Gastroesophageal sphincter (tissue), 3 donors: ENCODE results near the gene BLOC1S3.

ENCODE experiments used
- EP300 ChIP-seq: sonication (generic); formaldehyde crosslinking; IDR thresholded peaks from one replicate; pipeline ENCODE4 v1.6.1; 2017; ENCODE audit warnings: antibody characterized with exemption, mild to moderate bottlenecking
- POLR2A ChIP-seq, 2 donors: fragments of 450-650 bp; IDR thresholded peaks; one replicate each; pipeline ENCODE4 v1.6.1; 2017; ENCODE audit warnings: antibody characterized with exemption in 2 of 2, mild to moderate bottlenecking in 2 of 2, moderate library complexity in 1 of 2
- POLR2AphosphoS5 ChIP-seq: sonication (generic); formaldehyde crosslinking; IDR thresholded peaks from one replicate; pipeline ENCODE4 v1.6.1; 2017; ENCODE audit warnings: antibody characterized with exemption
- TF ChIP-seq, protein P1 (sequence below), 4 experiments: fragments of 200-600 bp in 2 of 4; fragments of 450-650 bp in 2 of 4; sonication (generic) in 1 of 4; IDR thresholded peaks; one replicate each; pipeline ENCODE4 v1.5.1; 2017 to 2019; ENCODE audit warnings: antibody characterized with exemption in 4 of 4, mild to moderate bottlenecking in 2 of 4, moderate library complexity in 2 of 4

DNA sequence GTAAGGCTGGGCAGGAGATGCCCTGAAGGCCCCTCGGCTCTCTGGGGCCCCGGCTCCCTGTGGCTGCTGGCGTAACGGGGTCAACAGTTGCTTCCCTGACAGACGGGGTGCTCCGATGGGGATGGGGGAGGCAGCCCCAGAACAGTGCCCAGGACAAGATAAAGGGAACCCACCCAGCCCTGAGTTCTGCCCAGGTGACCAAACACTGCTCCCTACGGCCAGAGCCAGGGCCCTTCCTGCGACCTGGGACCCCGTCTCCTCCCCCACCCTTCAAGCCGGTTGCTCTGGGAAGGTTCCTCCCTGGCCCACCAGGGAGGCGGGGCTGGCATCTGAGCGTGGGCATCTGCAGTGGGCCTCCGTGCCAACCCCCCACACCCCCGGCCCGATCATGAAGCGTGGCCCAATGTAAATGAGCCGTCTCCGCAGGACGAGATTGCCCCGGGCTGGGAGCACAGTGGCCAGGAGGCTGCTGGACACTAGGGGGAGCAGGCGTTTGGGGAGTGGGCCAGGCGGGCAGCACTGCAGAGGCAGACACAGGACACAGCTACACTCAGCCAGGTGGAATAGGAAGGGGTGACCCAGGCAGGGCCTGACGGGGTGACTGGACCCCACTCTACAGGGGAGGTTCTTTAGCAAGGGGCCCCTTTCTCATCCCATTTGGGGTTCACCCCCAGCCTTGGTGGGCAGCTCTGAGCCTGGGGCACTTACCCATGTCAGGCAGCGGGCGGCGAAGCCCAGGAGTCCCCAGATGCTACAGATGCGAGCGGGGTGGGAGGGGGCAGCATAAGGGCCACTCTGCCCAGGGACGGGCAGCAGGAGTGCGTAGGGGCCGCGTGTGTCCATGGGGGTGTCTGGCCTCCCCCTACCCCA is 16.6 kb upstream of the BLOC1S3 start:
- TF ChIP-seq, protein P1, sequence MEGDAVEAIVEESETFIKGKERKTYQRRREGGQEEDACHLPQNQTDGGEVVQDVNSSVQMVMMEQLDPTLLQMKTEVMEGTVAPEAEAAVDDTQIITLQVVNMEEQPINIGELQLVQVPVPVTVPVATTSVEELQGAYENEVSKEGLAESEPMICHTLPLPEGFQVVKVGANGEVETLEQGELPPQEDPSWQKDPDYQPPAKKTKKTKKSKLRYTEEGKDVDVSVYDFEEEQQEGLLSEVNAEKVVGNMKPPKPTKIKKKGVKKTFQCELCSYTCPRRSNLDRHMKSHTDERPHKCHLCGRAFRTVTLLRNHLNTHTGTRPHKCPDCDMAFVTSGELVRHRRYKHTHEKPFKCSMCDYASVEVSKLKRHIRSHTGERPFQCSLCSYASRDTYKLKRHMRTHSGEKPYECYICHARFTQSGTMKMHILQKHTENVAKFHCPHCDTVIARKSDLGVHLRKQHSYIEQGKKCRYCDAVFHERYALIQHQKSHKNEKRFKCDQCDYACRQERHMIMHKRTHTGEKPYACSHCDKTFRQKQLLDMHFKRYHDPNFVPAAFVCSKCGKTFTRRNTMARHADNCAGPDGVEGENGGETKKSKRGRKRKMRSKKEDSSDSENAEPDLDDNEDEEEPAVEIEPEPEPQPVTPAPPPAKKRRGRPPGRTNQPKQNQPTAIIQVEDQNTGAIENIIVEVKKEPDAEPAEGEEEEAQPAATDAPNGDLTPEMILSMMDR (IDR thresholded peaks at IDR 0.05), result peak in 3 of 4 experiments; percentile 16 to 51 (median 35)
- TF ChIP-seq POLR2AphosphoS5 (no peak), POLR2A (IDR thresholded peaks at IDR 0.05) (no peak), EP300 (no peak)
